PC-3 (cell line): Measurements from ENCODE around the gene MME. TPM values are rescaled to one million over a fixed set of nuclear protein-coding genes. Genes with fewer than 3 reads are reported as not detected.

Source experiments
- ATAC-seq: fragments of 200-7000 bp; cut with Tn5 transposase; 2 replicates; pipeline ENCODE4 v1.9.1; 2020; ENCODE audit warnings: mild to moderate bottlenecking, moderate library complexity
- BruUV-seq: library from RNA; stranded (reverse); fragments of 400-500 nt; replicated peaks from 2 replicates; lab custom pipeline; 2021; lab: Mats Ljungman, UMichigan
- CTCF ChIA-PET: fragments of 300-600 bp; sonication (Branson Sonifier 250); formaldehyde crosslinking; loops from one replicate; lab custom pipeline; 2022; ENCODE audit warnings: antibody characterized with exemption; lab: Charles Lee
- POLR2A ChIA-PET: fragments of 300-600 bp; sonication (Branson Sonifier 250); formaldehyde crosslinking; loops from one replicate; lab custom pipeline; 2022; ENCODE audit warnings: antibody characterized with exemption; ENCODE audit not compliant: unreplicated experiment; lab: Charles Lee
- DNase-seq: peaks from one replicate; pipeline ENCODE4 v3.0.0-alpha.2; 2015
- H2AFZ ChIP-seq: fragments of 300-600 bp; sonication (generic); 2 replicates; pipeline ENCODE4 v1.6.0; 2016; ENCODE audit warnings: antibody characterized with exemption, low read length
- H3F3A ChIP-seq: fragments of 300-600 bp; sonication (generic); one replicate; pipeline ENCODE4 v1.6.0; 2017; ENCODE audit warnings: antibody characterized with exemption, low read length, control low read depth, mild to moderate bottlenecking; ENCODE audit not compliant: unreplicated experiment
- H3K27ac ChIP-seq: fragments of 300-600 bp; sonication (generic); 2 replicates; pipeline ENCODE4 v1.5.1; 2016; ENCODE audit warnings: mild to moderate bottlenecking, low read length
- H3K27me3 ChIP-seq: fragments of 300-600 bp; sonication (generic); 2 replicates; pipeline ENCODE4 v1.6.1; 2016; ENCODE audit warnings: low read length, mixed read lengths
- H3K36me3 ChIP-seq: fragments of 300-600 bp; sonication (generic); 2 replicates; pipeline ENCODE4 v1.6.1; 2016; ENCODE audit warnings: low read depth, mixed run types, low read length, mixed read lengths
- H3K4me1 ChIP-seq: fragments of 300-600 bp; sonication (generic); 2 replicates; pipeline ENCODE4 v1.5.1; 2016; ENCODE audit warnings: low read length; ENCODE audit not compliant: insufficient read depth
- H3K4me2 ChIP-seq: fragments of 300-600 bp; sonication (generic); 2 replicates; pipeline ENCODE4 v1.6.0; 2016; ENCODE audit warnings: low read length
- H3K4me3 ChIP-seq: fragments of 300-600 bp; sonication (generic); 2 replicates; pipeline ENCODE4 v1.5.1; 2016; ENCODE audit warnings: mild to moderate bottlenecking, low read length, mixed read lengths
- H3K79me2 ChIP-seq: fragments of 300-600 bp; sonication (generic); 2 replicates; pipeline ENCODE4 v1.6.1; 2017; ENCODE audit warnings: low read length, mixed read lengths
- H3K9ac ChIP-seq: fragments of 300-600 bp; sonication (generic); 2 replicates; pipeline ENCODE4 v1.6.0; 2016; ENCODE audit warnings: mild to moderate bottlenecking, low read length
- H3K9me2 ChIP-seq: fragments of 300-600 bp; sonication (generic); replicated peaks from 2 replicates; pipeline ENCODE4 v1.6.1; 2016; ENCODE audit warnings: mixed run types, low read length, mixed read lengths
- H3K9me3 ChIP-seq: fragments of 300-600 bp; sonication (generic); 2 replicates; pipeline ENCODE4 v1.6.1; 2016; ENCODE audit warnings: low read length, mixed read lengths
- H4K20me1 ChIP-seq: fragments of 300-600 bp; sonication (generic); 2 replicates; pipeline ENCODE4 v1.6.1; 2016; ENCODE audit warnings: low read length, mixed read lengths
- CTCF ChIP-seq: fragments of 300-600 bp; sonication (generic); conservative IDR thresholded peaks from 2 replicates; pipeline ENCODE4 v1.5.1; 2017; ENCODE audit warnings: antibody characterized with exemption, low read depth, mild to moderate bottlenecking, low read length
- EZH2 ChIP-seq: fragments of 300-600 bp; sonication (generic); IDR thresholded peaks from one replicate; pipeline ENCODE4 v1.6.1; 2017; ENCODE audit warnings: antibody characterized with exemption, mild to moderate bottlenecking, low read length; ENCODE audit not compliant: unreplicated experiment
- EZH2phosphoT487 ChIP-seq: fragments of 300-600 bp; sonication (generic); IDR thresholded peaks from 2 replicates; pipeline ENCODE4 v1.6.1; 2018; ENCODE audit warnings: mild to moderate bottlenecking, antibody characterized with exemption, low read length, borderline replicate concordance
- intact Hi-C: fragments of 100-400 bp; cut with micrococcal nuclease; formaldehyde crosslinking; loops from 2 replicates; pipeline ENCODE4 v1.9.0; 2023
- total RNA-seq: library from RNA; depleted of rRNA; stranded (reverse); fragments of >200 nt; gene quantifications from 2 replicates; pipeline ENCODE4 v1.2.3, GENCODE V29; 2014

Gene MME
- total RNA-seq, 1 experiment from 2014 or later: 1.2 TPM

DNA sequence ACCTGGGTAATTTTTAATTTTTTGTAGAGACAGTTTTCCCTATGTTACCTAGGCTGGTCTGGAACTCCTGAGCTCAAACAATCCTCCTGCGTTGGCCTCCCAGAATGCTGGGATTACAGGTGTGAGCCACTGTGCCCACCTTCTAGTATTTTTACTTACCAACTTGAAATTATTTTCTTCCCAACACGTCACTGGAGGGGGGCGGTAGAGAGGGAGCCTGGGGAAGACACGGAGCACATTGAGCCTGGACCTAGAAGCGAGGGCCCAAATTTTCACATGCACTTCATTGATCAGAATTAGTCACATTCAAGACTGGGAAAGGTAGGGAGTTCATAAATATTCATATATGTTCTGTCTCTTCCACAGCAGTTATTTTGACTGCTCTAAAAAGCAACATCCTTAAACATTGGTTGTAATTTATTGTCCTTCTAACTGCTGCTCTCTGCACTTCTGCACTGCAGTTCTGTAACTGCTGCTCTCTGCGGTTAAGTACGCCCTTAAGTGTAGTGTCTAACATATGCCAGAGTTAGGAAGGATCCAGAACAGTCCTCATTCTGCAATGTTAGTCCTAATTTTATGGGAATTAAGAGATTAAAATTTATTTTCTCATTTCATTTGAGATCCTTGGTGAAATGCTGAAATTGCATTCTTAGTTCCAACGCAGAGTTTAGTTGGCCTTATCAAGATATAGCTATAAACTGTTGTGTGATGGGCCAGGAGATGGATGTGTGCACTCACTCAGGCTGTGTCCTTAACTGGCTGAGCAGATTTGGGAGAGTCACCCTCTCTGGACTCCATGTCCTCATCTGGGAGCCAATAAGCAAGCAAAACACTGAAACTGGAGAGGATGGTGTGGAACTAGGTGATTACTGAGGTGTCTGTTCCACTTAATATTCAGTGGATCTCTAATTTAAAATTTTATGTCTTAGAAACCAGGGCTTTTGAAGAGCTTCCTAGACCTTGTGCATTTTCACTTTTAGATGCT, 115.1 kb downstream of the MME start:
- Histone ChIP-seq H3K4me3 (no peak overlapping the region), H3K9me2 (no peaks in the 10 kb centered on the region), H2AFZ (no peak overlapping the region), H3K79me2 (no peaks in the 10 kb centered on the region), H3K4me2 (no peak overlapping the region), H3K27ac (no peak overlapping the region), H3K27me3 (no peaks in the 10 kb centered on the region), H3F3A (no peaks in the 10 kb centered on the region), H3K9me3 (no peaks in the 10 kb centered on the region), H3K4me1 (no peaks in the 10 kb centered on the region), H3K9ac (no peak overlapping the region), H3K36me3 (no peaks in the 10 kb centered on the region), H4K20me1 (no peaks in the 10 kb centered on the region)
- ATAC-seq (no peak), DNase-seq (no peak)
- no TSS peak for BruUV-seq
- POLR2A ChIA-PET: no interaction called here
- intact Hi-C loops: no loop called here
- TF ChIP-seq EZH2 (no peak), EZH2phosphoT487 (no peak), CTCF (no peak)
- CTCF ChIA-PET: no interaction called here

- no peak overlapping the region for H2AFZ ChIP-seq
- H3K9me3 ChIP-seq: no peaks in the 10 kb centered on the region
- TF ChIP-seq CTCF (no peak), EZH2 (no peak), EZH2phosphoT487 (no peak)
- no peaks in the 10 kb centered on the region for H3K4me1 ChIP-seq
- H4K20me1 ChIP-seq: no peaks in the 10 kb centered on the region
- H3K79me2 ChIP-seq: no peaks in the 10 kb centered on the region
- ATAC-seq (no peak), DNase-seq (no peak)
- no peaks in the 10 kb centered on the region for H3K27me3 ChIP-seq
- H3K27ac ChIP-seq: no peak overlapping the region
- no peak overlapping the region for H3K4me3 ChIP-seq
- H3K9me2 ChIP-seq: no peaks in the 10 kb centered on the region
- POLR2A ChIA-PET: no interaction called here
- H3K36me3 ChIP-seq: no peaks in the 10 kb centered on the region
- BruUV-seq: no TSS peak
- H3F3A ChIP-seq: no peaks in the 10 kb centered on the region
- no peak overlapping the region for H3K4me2 ChIP-seq
- intact Hi-C loops: no loop called here
- H3K9ac ChIP-seq: no peak overlapping the region
- CTCF ChIA-PET: no interaction called here
Measured at GRCh38 chr3:155196131-155197021, 116.3 kb downstream of the MME start.
